K562 (cell line): ENCODE data around the gene ADD1. TPM values are rescaled to one million over a fixed set of nuclear protein-coding genes. Genes with fewer than 3 reads are reported as not detected.

ENCODE experiments used
- ATAC-seq: fragments of 200-7000 bp; cut with Tn5 transposase; 3 replicates; pipeline ENCODE4 v1.9.1; 2020; ENCODE audit warnings: moderate library complexity
- BruUV-seq: library from RNA; stranded (reverse); fragments of 400-500 nt; replicated peaks from 2 replicates; lab custom pipeline; 2021; lab: Mats Ljungman, UMichigan
- CTCF ChIA-PET: fragments of 300-600 bp; formaldehyde crosslinking; extraction: SDS; loops from one replicate; lab custom pipeline; 2021; ENCODE audit warnings: low intra/inter-chr PET ratio; lab: Yijun Ruan, JAX
- POLR2A ChIA-PET: fragments of 300-600, 350-650 bp; sonication (Branson Sonifier 250); formaldehyde crosslinking; extraction: SDS; loops from one replicate; lab custom pipeline; 2021; ENCODE audit warnings: antibody characterized with exemption, inconsistent platforms; lab: Yijun Ruan, JAX
- DNase-seq, 4 experiments: peaks; one replicate each; pipeline versions ENCODE4 v3.0.0 to v3.0.0-alpha.2; 2011 to 2018; ENCODE audit warnings: low spot score in 3 of 4, mixed read lengths in 3 of 4; ENCODE audit errors: extremely low read depth in 1 of 4
- FAIRE-seq: peaks from 2 replicates; lab custom pipeline; 2011; peaks lifted over from hg19 to GRCh38; lab: Jason Lieb, UNC
- H2AFZ ChIP-seq: 2 replicates; pipeline ENCODE4 v1.6.0; 2011; ENCODE audit warnings: low read depth, low read length, control low read depth, inconsistent platforms
- H3K27ac ChIP-seq: fragments of 200-600 bp; 3 replicates; pipeline ENCODE4 v1.8.0; 2011; ENCODE audit warnings: low read depth, mild to moderate bottlenecking, control low read depth, inconsistent platforms, low read length, moderate library complexity, mixed read lengths; ENCODE audit errors: extremely low read depth
- H3K27me3 ChIP-seq, 2 experiments: fragments of 300-600 bp in 1 of 2; 2 replicates in 1 of 2; 3 replicates in 1 of 2; pipeline versions ENCODE4 v1.6.0 to v1.8.0; 2011; ENCODE audit warnings: inconsistent platforms in 2 of 2, low read length in 2 of 2, mild to moderate bottlenecking in 1 of 2, mixed read lengths in 1 of 2, moderate library complexity in 1 of 2; ENCODE audit not compliant: control insufficient read depth in 2 of 2, insufficient read depth in 2 of 2
- H3K36me3 ChIP-seq: fragments of 300-600 bp; 3 replicates; pipeline ENCODE4 v1.8.0; 2011; ENCODE audit warnings: mild to moderate bottlenecking, low read length, inconsistent platforms; ENCODE audit not compliant: control insufficient read depth, insufficient read depth
- H3K4me1 ChIP-seq, 2 experiments: fragments of 200-600 bp in 1 of 2; replicated peaks in 1 of 2; 2 replicates in 1 of 2; 3 replicates in 1 of 2; pipeline versions ENCODE4 v1.5.1 to v1.8.0; 2011; ENCODE audit warnings: inconsistent platforms in 2 of 2, low read length in 2 of 2, mild to moderate bottlenecking in 1 of 2, mixed read lengths in 1 of 2, moderate library complexity in 1 of 2; ENCODE audit not compliant: control insufficient read depth in 2 of 2, insufficient read depth in 2 of 2
- H3K4me2 ChIP-seq: 2 replicates; pipeline ENCODE4 v1.6.1; 2011; ENCODE audit warnings: low read length, control low read depth, inconsistent platforms, mixed read lengths; ENCODE audit not compliant: insufficient read depth
- H3K4me3 ChIP-seq: fragments of 200-600 bp; sonication (generic), shearing (Covaris generic); 2 replicates; pipeline ENCODE4 v1.5.1; 2016; ENCODE audit warnings: control low read depth, inconsistent platforms
- H3K79me2 ChIP-seq: fragments of 200-600 bp; 3 replicates; pipeline ENCODE4 v1.8.0; 2011; ENCODE audit warnings: low read length, inconsistent platforms; ENCODE audit not compliant: control insufficient read depth, insufficient read depth
- H3K9ac ChIP-seq, 2 experiments: 2 replicates each; pipeline versions ENCODE4 v1.6.0 to v1.6.1; 2011; ENCODE audit warnings: low read depth in 2 of 2, low read length in 2 of 2, control low read depth in 1 of 2, inconsistent platforms in 1 of 2, mild to moderate bottlenecking in 1 of 2, mixed read lengths in 1 of 2; ENCODE audit not compliant: insufficient read depth in 1 of 2
- H3K9me1 ChIP-seq: one replicate; pipeline ENCODE4 v1.6.0; 2011; ENCODE audit warnings: inconsistent platforms, mild to moderate bottlenecking, low read length, moderate library complexity; ENCODE audit not compliant: control insufficient read depth, insufficient read depth
- H3K9me3 ChIP-seq: replicated peaks from 2 replicates; pipeline ENCODE4 v1.5.1; 2011; ENCODE audit warnings: low read depth, low read length, inconsistent platforms; ENCODE audit not compliant: control insufficient read depth, insufficient read depth
- H4K20me1 ChIP-seq: replicated peaks from 2 replicates; pipeline ENCODE4 v1.6.1; 2011; ENCODE audit warnings: low read length, inconsistent platforms, mixed read lengths; ENCODE audit not compliant: control insufficient read depth, insufficient read depth
- CREB3 ChIP-seq: fragments of 450-650 bp; conservative IDR thresholded peaks from 2 replicates; pipeline ENCODE4 v1.6.1; 2016; ENCODE audit warnings: missing genetic modification characterization, low read depth, mild to moderate bottlenecking, missing compliant biosample characterization, moderate library complexity
- EP300 ChIP-seq: IDR thresholded peaks from 2 replicates; pipeline ENCODE4 v1.6.1; 2012; ENCODE audit warnings: low read length, improper control_type of control experiment
- ETV6 ChIP-seq, 3 experiments: fragments of 150-350 bp in 1 of 3; sonication (generic) in 1 of 3; formaldehyde crosslinking in 1 of 3; IDR thresholded peaks; 2 replicates each; pipeline versions ENCODE4 v1.6.1 to v1.8.0; 2014 to 2022; ENCODE audit warnings: borderline replicate concordance in 2 of 3, low read depth in 2 of 3, antibody characterized with exemption in 1 of 3, low read length in 1 of 3, mild to moderate bottlenecking in 1 of 3, missing genetic modification reagents in 1 of 3
- MITF ChIP-seq: IDR thresholded peaks from 2 replicates; pipeline ENCODE4 v1.6.1; 2014; ENCODE audit warnings: antibody characterized with exemption
- MYNN ChIP-seq, 2 experiments: sonication (generic); formaldehyde crosslinking in 1 of 2; IDR thresholded peaks; 2 replicates each; pipeline versions ENCODE4 v1.5.0 to v1.6.1; 2016 to 2020; ENCODE audit warnings: antibody characterized with exemption in 1 of 2, missing genetic modification reagents in 1 of 2
- PHTF2 ChIP-seq: fragments of 250-450 bp; sonication (Bioruptor Pico); IDR thresholded peaks from 2 replicates; pipeline ENCODE4 v1.5.0; 2021; ENCODE audit warnings: mild to moderate bottlenecking
- POLR2G ChIP-seq: fragments of 200-400 bp; formaldehyde crosslinking; IDR thresholded peaks from 2 replicates; pipeline ENCODE4 v1.6.1; 2017; ENCODE audit warnings: low read depth, mild to moderate bottlenecking, antibody characterized with exemption, low read length, moderate library complexity
- PREB ChIP-seq: sonication (generic); formaldehyde crosslinking; IDR thresholded peaks from 2 replicates; pipeline ENCODE4 v1.8.1; 2023; ENCODE audit warnings: mild to moderate bottlenecking, missing genetic modification reagents
- SUPT5H ChIP-seq: fragments of 450-650 bp; IDR thresholded peaks from 2 replicates; pipeline ENCODE4 v1.6.1; 2016
- ZNF395 ChIP-seq: fragments of 200-800 bp; sonication (Bioruptor generic); IDR thresholded peaks from 2 replicates; pipeline ENCODE4 v1.6.1; 2017; ENCODE audit warnings: missing genetic modification characterization, missing compliant biosample characterization
- ZNF551 ChIP-seq: fragments of 250-450 bp; sonication (Bioruptor Pico); IDR thresholded peaks from 2 replicates; pipeline ENCODE4 v1.5.0; 2021; ENCODE audit warnings: mild to moderate bottlenecking, moderate library complexity
- WGBS: fragments of 100-300 bp; shearing (Covaris generic); methylation state at CpG from one replicate; pipeline ENCODE4 v1.1.6; 2016; ENCODE audit warnings: low coverage, mixed read lengths; ENCODE audit not compliant: insufficient coverage; ENCODE audit errors: missing lambda C conversion rate; 5-methylcytosine and 5-hydroxymethylcytosine counted together
- in situ Hi-C: fragments of 300-500 bp; cut with MboI; formaldehyde crosslinking; loops from 4 replicates; pipeline ENCODE4 v1.15.0; 2018; ENCODE audit warnings: inconsistent platforms, mixed read lengths
- intact Hi-C: fragments of 100-400 bp; cut with micrococcal nuclease; formaldehyde crosslinking; loops from 2 replicates; pipeline ENCODE4 v1.14.2; 2022
- polyA plus RNA-seq, 8 experiments: library from polyadenylated mRNA; depleted of rRNA in 4 of 8; stranded (reverse) in 5 of 8; unstranded in 3 of 8; fragments of >200 nt; fragmentation: Nextera tagmentation in 2 of 8; fragmentation: Illumina TruSeq in 1 of 8; extraction: Ambion mirVana in 2 of 8; extraction: Trizol in 1 of 8; gene quantifications; 2 replicates each; pipeline versions ENCODE4 v1.2.1 to v1.2.3, GENCODE V29; 2011 to 2014; ENCODE audit warnings: inconsistent platforms in 1 of 8, missing spikeins in 1 of 8
- total RNA-seq, 7 experiments: library from RNA; depleted of rRNA in 6 of 7; stranded (reverse); fragments of >200 nt in 6 of 7; fragmentation: Illumina TruSeq in 2 of 7; extraction: Trizol in 2 of 7; gene quantifications; 2 replicates each; pipeline versions ENCODE4 v1.2.1 to v1.2.3, GENCODE V29; 2011 to 2021; ENCODE audit warnings: low replicate concordance in 1 of 7

ADD1 gene
- total and polyA plus RNA-seq, 9 of the 15 experiments (the other 6 are each of a cell fraction or from before 2014, with no cell fraction given) = 17.5 to 153 (median 74.0) TPM

DNA sequence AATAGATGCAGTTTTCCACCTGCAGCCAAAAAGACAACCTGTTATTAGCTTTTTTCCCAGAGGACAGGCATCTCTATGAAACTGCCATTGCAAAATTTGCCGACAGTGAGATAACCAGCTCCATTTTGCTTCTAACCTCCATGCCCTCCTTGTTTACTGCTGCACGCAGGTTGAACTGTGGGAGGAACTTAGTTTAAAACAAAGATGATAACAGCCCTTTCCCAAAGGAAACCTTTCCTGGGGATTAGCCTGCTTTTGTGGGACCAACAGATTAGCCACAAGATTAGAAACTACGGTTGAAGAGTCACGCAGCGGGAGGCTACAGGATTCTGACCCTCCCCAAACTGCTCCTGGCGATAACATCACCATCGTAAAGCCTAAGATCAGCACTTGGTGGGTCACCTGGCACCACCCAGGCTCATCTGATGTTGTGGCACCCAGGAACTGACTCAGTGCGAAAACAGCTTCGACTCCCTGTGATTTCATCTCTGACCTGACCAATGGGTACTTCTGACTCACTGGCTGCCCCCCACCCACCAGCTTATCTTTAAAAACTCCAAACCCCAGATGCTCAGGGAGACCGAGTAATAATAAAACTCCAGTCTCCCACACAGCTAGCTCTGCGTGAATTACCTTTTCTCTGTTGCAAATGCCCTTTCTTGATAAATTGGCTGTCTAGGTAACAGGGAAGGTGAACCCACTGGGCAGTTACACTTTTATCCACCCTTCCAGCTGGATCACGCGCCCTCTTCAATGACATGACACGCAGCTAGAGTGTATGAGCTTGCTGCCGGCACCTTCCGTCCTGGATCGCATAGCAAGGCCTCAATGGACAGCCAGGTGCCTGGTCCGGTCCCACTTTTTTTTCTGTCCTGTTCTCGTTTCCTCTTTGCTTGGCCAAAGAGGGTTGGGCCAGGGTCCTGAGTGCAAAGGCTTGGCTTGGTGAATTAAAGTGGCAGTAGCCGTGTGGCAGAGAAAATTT, 92.4 kb downstream of the ADD1 start (continued):
- TF ChIP-seq ETV6 (IDR thresholded peaks at IDR 0.05; ENCODE audit: borderline replicate concordance in 1 of 2, low read depth in 2 of 2, low read length in 1 of 2) = no peak
- no peak for TF ChIP-seq ETV6 (CRISPR knock-in tag; IDR thresholded peaks at IDR 0.05; ENCODE audit: borderline replicate concordance)

GRCh38 chr4:2936773-2937145, 93.1 kb downstream of the ADD1 start:
- H2AFZ ChIP-seq = no peak overlapping the region
- CTCF ChIA-PET = no interaction called here
- 50% methylated on average over 4 of the region's 6 CpGs for WGBS
- peak overlapping the region; percentile 77; a peak in 3 of 4 replicates for H3K9ac ChIP-seq
- peaks cover 62% of the 10 kb centered on the region for H3K36me3 ChIP-seq
- intact Hi-C loops = loop anchor here (1.0 kb wide), 1 partner anchor 172 kb away; no protein-coding TSS in a partner anchor
- POLR2A ChIA-PET = interaction anchor here (0.7 to 2.7 kb wide), 4 partner anchors 14 to 46 kb away, joined by 3 to 30 read pairs (median 4); partner anchors contain the start of genes GRK4 and NOP14
- H3K27ac ChIP-seq = peak overlapping the region; percentile 68; the same call in 2 of the 3 replicates
- peaks cover 17% of the 10 kb centered on the region; the same call in 1 of the 2 replicates for H4K20me1 ChIP-seq
- H3K9me3 ChIP-seq = no peaks in the 10 kb centered on the region
- H3K4me1 ChIP-seq = peaks cover 17 to 63% of the 10 kb centered on the region in 2 experiments; a peak in 4 of 5 replicates
- H3K79me2 ChIP-seq = peaks cover 28% of the 10 kb centered on the region; the same call in 2 of the 3 replicates
- no peaks in the 10 kb centered on the region for H3K9me1 ChIP-seq
- FAIRE-seq (peak; percentile 70), DNase-seq (peak in 1 of 4 experiments; percentile 56), ATAC-seq (no peak; the same call in none of the 3 replicates)
- in situ Hi-C loops = no loop called here
- no TSS peak for BruUV-seq
- 0 out of 2 replicates have a peak overlapping the region, but pooled peaks have one; percentile 84 for H3K4me3 ChIP-seq
- peak overlapping the region; percentile 86; the same call in 1 of the 2 replicates for H3K4me2 ChIP-seq
- H3K27me3 ChIP-seq = no peaks in the 10 kb centered on the region
- no peak for TF ChIP-seq PHTF2
- TF ChIP-seq ZNF395 = no peak
- TF ChIP-seq ZNF551 (CRISPR knock-in tag) = no peak
- 0 out of 2 replicates have a peak, but pooled peaks have one; percentile 22 for TF ChIP-seq MYNN (IDR thresholded peaks at IDR 0.05)
- no peak for TF ChIP-seq MYNN (CRISPR knock-in tag; IDR thresholded peaks at IDR 0.05)
- TF ChIP-seq CREB3 = no peak
- TF ChIP-seq PREB (CRISPR knock-in tag) = 0 out of 2 replicates have a peak, but pooled peaks have one; percentile 4
- peak; percentile 55; the same call in 1 of the 2 replicates for TF ChIP-seq POLR2G
- TF ChIP-seq SUPT5H = 0 out of 2 replicates have a peak, but pooled peaks have one; percentile 41
- TF ChIP-seq MITF = no peak
- TF ChIP-seq EP300 = no peak
